ENCODE results near the gene PRKCA.
A peak's percentile ranks its signal among the peaks of the same experiment; 100 is the strongest.

The PRKCA gene

DNA sequence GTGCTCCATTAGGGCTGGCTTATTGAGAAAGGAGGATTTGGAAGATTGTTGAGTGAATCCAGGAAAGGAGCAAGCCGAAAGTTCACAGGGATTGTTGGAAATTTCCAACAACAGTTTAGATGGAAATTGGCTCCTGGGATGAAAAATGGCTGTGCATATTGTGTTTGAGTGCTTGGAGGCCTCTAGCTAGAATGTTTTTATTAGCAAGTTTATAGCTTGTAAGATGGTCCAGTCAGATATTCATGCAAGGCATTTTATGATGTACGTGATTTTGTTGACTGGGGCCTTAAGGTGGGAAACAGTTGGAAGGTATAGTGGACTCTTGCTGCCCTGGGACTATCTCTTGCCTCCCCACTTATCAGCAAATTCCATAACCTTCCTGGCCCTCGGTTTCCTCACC, 216.7 kb downstream of the PRKCA start:
- no peak for DNase-seq (ENCODE audit: low read depth)
- H3K4me3 ChIP-seq (replicated peaks; ENCODE audit: low read depth, low read length): no peak overlapping the region
- TF ChIP-seq, protein P1, sequence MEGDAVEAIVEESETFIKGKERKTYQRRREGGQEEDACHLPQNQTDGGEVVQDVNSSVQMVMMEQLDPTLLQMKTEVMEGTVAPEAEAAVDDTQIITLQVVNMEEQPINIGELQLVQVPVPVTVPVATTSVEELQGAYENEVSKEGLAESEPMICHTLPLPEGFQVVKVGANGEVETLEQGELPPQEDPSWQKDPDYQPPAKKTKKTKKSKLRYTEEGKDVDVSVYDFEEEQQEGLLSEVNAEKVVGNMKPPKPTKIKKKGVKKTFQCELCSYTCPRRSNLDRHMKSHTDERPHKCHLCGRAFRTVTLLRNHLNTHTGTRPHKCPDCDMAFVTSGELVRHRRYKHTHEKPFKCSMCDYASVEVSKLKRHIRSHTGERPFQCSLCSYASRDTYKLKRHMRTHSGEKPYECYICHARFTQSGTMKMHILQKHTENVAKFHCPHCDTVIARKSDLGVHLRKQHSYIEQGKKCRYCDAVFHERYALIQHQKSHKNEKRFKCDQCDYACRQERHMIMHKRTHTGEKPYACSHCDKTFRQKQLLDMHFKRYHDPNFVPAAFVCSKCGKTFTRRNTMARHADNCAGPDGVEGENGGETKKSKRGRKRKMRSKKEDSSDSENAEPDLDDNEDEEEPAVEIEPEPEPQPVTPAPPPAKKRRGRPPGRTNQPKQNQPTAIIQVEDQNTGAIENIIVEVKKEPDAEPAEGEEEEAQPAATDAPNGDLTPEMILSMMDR (IDR thresholded peaks at IDR 0.05; ENCODE audit: low read length, missing control alignments): no peak

DNA sequence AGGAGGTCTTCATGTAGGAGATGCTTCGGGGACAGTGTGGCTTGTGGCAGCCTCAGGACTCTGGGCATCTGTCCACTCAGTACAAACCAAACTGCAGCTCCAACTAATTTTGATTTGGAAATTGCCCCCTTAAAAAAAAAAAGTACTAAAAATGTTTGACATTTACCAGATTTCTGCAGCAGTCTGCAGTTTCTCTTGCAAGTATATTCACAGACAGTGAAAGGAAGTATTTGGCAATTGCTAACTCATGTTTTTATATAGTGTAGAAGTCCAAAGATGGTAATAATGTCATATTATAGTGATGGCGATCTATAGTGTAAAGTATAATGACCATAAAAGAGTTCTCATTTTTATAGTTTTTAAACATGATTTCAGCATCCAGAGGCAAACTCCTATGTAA, 218.6 kb downstream of the PRKCA start:
- H3K4me3 ChIP-seq (replicated peaks; ENCODE audit: low read depth, low read length): no peak overlapping the region
- TF ChIP-seq, protein P1 (IDR thresholded peaks at IDR 0.05; ENCODE audit: low read length, missing control alignments): no peak
- DNase-seq (ENCODE audit: low read depth): no peak

DNA sequence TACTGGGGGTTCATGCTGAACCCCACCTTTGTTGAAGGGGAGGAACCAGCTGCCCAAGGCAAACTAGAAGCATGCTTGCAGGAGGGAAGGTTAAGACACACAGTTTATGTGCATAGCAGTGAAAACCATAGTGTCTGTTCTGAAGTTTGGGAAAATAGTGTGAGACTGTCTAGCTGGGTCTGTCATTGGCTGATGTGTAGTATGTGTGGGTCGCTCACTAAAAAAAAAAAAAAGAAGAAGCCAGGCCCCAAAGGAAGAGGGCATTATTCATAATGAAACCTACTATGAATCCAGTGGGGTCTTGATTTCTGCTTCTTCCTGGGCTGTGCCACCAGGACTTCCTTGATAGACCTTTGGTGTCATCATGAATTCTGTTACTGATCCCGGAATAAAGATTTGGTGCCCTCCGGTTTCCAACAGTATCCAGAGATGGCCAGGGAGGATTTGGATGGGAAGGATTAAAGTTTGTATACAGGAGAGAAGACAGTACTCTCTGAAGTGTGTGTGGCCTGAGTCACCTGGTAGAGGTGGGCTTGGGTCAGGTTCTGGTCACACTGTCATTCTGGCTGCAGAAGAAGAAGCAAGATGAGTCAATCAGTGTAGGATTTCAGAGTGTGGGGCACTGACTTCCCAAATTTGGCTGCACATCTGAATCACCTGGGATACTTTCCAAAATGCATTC, 220.3 kb downstream of the PRKCA start:
- H3K4me3 ChIP-seq (replicated peaks; ENCODE audit: low read depth, low read length): no peak overlapping the region
- DNase-seq (ENCODE audit: low read depth): no peak
- TF ChIP-seq, protein P1 (IDR thresholded peaks at IDR 0.05; ENCODE audit: low read length, missing control alignments): no peak

DNA sequence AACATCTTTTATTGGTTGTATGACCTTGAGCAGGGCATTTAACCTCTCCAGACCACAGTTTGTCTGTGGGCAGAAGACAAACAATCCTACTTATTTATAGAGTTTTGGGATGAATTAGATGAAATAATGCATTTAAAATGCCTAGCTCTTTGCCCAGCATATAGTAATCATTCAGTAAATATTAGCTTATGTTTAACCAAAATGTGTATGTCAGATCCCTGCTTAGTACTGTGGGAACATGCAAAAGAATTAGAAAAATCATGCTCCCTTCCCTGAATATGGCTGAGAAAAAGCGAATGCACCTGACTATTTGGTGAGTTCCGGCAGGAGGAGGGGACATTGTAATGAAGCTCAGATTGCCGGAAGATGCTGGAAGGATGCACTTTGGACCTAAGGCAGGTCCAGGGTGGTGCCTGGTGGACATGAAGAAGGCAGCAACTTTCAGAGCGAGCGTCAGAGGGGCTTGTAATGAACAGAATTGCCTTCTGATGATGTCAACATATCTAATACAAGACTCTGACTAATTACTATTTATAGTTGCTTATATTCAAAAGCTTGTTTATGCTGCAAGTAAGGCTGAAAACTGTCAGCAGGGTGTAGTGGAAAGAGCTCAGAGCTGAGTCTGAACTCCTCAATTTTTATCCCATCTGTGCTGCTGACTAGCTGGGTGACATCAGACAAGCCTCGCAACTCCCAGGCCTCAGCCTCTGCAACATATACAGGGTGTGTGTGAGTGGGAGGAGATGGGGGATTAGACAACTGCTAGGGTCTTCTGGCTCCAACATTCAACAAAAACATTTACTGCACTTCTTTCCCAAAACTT, 221.2 kb downstream of the PRKCA start:
- peak; percentile 32 for DNase-seq (ENCODE audit: low read depth)

DNA sequence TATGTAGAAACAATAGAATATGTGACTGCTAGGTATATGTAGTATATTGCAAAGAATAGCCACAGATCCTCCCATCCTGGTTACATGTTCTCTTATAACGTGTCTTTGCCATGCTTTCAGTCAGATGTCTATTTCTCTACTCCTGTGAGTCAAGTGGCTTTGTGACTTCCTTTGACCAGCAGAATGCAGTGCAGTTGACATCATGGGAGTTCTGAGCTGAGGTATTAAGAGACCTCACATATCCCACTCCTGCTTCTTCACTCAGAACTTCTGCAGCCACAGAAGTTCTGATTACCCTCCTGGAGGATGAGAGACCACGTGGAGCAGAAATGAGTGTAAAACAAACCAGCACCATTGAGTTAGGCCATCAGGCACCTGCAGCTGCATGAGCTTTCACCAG, 222.5 kb downstream of the PRKCA start:
- H3K4me3 ChIP-seq (replicated peaks; ENCODE audit: low read depth, low read length): no peak overlapping the region
- TF ChIP-seq, protein P1 (IDR thresholded peaks at IDR 0.05; ENCODE audit: low read length, missing control alignments): no peak
- DNase-seq (ENCODE audit: low read depth): no peak

More for the DNA sequence above, 221.2 kb downstream of the PRKCA start:
- H3K4me3 ChIP-seq (replicated peaks; ENCODE audit: low read depth, low read length): no peak overlapping the region
- TF ChIP-seq, protein P1 (IDR thresholded peaks at IDR 0.05; ENCODE audit: low read length, missing control alignments): no peak

DNA sequence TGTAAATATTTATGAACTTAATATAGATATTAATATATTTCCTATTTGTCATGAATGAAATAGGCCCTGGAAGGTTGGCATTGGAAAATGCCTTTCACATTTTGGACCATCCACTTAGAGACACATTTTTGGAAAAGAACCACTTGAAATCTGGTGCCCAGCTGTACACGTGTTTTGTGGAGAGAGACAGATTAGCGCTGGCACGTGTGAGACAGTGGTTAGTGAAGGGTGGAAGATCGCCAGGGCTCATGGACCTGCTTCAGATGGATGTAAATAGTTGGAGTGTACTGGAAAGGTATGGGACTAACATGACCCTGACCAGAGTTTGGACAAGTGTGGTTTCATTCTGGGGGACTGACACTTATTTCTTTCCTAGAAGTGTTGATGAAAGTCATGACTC, 222.9 kb downstream of the PRKCA start:
- H3K4me3 ChIP-seq (replicated peaks; ENCODE audit: low read depth, low read length): no peak overlapping the region
- DNase-seq (ENCODE audit: low read depth): no peak
- TF ChIP-seq, protein P1 (IDR thresholded peaks at IDR 0.05; ENCODE audit: low read length, missing control alignments): no peak
